Urinary bladder (tissue), 4 donors: ENCODE measurements around the gene IQSEC1. TPM values are rescaled to one million over a fixed set of nuclear protein-coding genes. Genes with fewer than 3 reads are reported as not detected.

Source experiments
- DNase-seq: peaks from one replicate; pipeline ENCODE4 v3.0.0-alpha.2; 2015; ENCODE audit errors: extremely low spot score
- H3K27ac ChIP-seq: one replicate; pipeline ENCODE4 v1.5.1; 2013; ENCODE audit warnings: low read depth, mild to moderate bottlenecking, moderate library complexity
- H3K36me3 ChIP-seq: one replicate; pipeline ENCODE4 v1.6.1; 2013; ENCODE audit warnings: mild to moderate bottlenecking, moderate library complexity; ENCODE audit not compliant: insufficient read depth
- H3K4me1 ChIP-seq: one replicate; pipeline ENCODE4 v1.6.1; 2013; ENCODE audit warnings: mild to moderate bottlenecking, moderate library complexity; ENCODE audit not compliant: insufficient read depth
- H3K4me3 ChIP-seq: one replicate; pipeline ENCODE4 v1.5.1; 2013; ENCODE audit warnings: low read depth, low read length
- WGBS: extraction: QIAGEN DNeasy Blood & Tissue Kit; methylation state at CpG from one replicate; pipeline ENCODE4 v1.1.7; 2013; 5-methylcytosine and 5-hydroxymethylcytosine counted together
- polyA plus RNA-seq: library from polyadenylated mRNA; stranded (reverse); fragments of 200-250 nt; gene quantifications from one replicate; pipeline ENCODE4 v1.2.3, GENCODE V29; 2013
- total RNA-seq: library from RNA; depleted of rRNA; stranded (reverse); fragments of >200 nt; gene quantifications from one replicate; pipeline ENCODE4 v1.2.3, GENCODE V29; 2014
- donor health status: healthy with polysubstance abuse.
- donor health status: healthy.

The IQSEC1 gene
- total and polyA plus RNA-seq, 2 donors: 24.4 to 27.8 TPM

DNA sequence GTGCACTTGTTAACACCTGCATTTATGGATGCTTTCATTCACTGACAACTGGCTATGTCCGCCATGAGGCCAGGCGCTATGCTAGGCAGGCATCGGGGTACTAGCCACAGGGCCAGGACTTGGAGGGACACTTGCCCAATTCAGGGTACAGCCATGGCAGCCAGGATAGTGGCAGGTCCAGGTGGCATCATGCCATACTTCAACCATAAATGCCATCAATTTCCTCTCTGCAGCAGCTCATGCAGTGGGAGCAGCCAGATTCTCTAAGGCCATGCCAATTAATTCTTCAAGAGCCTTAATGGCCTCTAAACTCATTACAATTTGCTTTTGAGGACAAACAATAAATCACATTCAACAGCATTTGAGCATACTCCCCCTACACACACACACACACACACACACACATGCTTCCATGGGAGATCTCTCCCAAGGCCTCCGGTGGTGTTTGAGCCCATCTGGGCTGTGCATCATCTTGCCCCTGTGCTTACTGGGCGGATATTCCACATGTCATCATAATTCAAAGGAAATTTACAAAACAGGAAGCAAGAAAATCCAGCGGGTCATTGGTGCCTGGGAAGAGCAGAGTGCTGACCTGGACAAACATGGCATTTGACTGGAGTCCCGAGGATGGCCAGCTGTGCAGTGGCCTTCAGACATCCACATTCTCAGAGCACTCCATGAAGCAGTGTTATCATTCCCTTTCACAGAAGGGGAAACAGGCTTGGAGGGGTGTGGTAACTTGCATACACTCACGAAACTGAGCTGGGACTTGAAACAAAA is 109.1 kb downstream of the IQSEC1 start:
- Histone ChIP-seq H3K4me3 (no peak overlapping the region), H3K27ac (no peak overlapping the region), H3K4me1 (no peaks in the 10 kb centered on the region), H3K36me3 (no peaks in the 10 kb centered on the region)
- 63% methylated on average over 8 of the region's 8 CpGs for WGBS
- peak; percentile 31 for DNase-seq

DNA sequence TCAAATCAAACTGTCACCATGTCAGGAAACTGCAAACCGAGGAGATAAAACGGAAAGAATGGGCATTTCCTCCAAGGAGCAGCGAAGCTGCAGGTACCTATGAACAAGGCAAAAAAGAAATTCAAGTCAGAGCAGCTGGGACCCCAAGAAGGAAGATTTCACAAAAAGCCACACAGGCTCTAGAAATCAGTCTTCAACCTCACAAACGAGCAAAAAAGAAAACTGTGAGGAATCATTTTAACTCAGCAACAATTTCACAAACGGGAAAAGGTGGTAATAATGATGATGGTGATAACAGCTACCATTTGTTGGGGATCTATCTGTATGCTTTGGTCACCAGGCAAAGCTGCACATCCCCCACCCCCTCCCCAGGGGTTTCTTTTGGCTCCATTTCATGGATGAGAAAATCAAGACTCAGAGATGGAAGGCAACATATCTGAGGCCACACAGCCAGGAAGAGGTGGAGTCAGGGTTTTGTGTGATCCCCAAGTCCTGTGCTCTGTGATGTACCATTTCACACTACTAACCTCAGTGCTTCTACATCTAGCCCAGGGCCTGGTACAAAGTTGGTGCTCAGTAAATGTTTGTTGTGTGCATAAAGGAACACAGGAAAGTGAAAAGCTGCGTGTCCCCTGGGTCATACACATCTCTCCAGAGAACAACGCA is 109.9 kb downstream of the IQSEC1 start:
- no peak for DNase-seq
- H3K4me1 ChIP-seq: no peaks in the 10 kb centered on the region
- H3K27ac ChIP-seq: no peak overlapping the region
- no peak overlapping the region for H3K4me3 ChIP-seq
- 74% methylated on average over 7 of the region's 7 CpGs for WGBS
- no peaks in the 10 kb centered on the region for H3K36me3 ChIP-seq

DNA sequence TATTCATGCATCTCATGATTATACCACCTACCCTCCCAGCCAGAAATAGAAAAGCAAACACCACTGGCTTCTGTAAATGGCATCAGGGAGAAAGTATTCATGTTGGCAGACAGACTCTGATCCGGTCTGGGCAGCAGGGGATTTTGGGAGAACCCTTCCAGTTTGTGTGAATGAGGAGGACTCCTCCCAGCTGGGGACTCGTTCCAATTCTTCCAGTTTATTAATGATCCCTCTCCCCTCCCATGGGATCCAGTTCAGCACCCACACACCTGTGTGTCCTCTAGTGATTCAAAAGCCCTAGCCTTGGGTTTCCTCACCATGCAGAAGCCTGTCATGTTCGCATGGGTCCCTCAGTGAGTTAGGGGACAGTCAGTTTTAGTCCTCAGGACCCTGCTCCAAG is 110.9 kb downstream of the IQSEC1 start:
- WGBS: 63% methylated on average over 3 of the region's 3 CpGs
- H3K4me1 ChIP-seq: no peaks in the 10 kb centered on the region
- no peak overlapping the region for H3K4me3 ChIP-seq
- H3K27ac ChIP-seq: no peak overlapping the region
- no peak for DNase-seq
- no peaks in the 10 kb centered on the region for H3K36me3 ChIP-seq

DNA sequence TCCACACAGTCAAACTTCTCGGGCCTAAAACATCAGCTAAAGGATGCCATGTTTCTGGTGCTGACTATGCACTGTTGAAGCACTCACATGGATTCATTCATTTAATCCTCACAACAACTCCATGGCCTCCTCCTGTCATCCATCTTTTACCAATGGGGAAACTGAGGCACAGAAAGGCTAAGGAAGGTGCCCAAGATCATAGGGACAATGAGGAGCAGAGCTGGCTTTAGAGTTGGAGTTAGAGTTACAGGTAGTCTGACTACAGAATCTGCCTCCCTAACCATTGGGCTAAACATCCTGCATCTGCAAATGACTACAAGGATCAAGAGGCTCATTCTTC is 111.6 kb downstream of the IQSEC1 start:
- H3K36me3 ChIP-seq: no peaks in the 10 kb centered on the region
- DNase-seq: no peak
- H3K27ac ChIP-seq: no peak overlapping the region
- H3K4me3 ChIP-seq: no peak overlapping the region
- WGBS: 83% methylated on average over 1 of the region's 1 CpG
- H3K4me1 ChIP-seq: no peaks in the 10 kb centered on the region

DNA sequence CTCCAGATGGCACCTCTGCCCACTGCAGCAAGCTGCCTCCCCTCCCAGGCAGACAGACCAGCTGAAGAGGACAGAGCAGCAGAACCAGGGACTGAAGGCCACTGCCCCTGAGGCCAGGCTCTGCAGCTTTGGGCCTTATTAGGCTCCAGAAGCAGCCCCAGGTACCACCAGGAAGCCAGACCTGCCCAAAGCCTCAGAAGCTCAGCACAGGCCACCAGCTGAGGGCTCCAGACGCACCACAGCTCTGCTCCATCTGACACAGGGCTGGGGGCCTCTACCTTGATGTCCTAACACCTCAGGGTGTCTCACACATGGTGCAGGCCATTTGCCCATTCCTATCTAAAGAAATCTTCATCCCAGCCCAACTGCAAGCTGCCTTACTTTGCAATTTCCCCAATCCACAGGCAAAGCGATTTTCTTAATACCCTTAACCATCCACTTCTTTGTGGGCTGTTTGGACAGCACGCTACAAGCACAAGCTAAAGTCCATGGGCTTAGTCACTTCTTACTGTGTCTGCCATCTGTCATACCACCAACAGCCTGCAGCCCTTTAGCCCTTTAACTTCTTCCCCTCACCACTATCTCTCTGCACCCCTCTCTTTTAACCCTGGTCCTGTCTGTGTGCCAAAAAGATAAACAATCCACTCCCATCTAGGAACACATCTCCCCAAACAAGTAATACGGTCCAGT is 112.1 kb downstream of the IQSEC1 start:
- no peak overlapping the region for H3K27ac ChIP-seq
- H3K36me3 ChIP-seq: no peaks in the 10 kb centered on the region
- WGBS: 76% methylated on average over 4 of the region's 4 CpGs

DNA sequence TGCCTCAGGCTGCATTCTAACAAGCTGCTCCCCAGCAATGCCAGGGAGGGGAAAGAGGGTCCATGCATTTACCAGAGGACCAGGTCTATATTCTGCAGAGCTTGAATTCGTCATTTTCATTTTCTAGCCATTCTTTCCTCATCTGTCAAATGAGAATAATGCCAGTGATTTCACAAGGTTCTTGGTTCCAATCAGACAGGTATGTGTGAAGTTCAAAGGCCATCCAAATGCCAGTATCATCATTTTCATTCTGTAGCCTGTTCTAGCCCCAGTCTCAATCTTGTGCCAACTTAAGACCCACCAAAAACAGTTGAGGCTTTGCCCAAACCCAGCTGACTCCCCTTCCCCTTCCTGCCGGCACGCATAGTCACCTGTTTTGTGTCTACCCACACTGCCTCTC is 112.7 kb downstream of the IQSEC1 start:
- 87% methylated on average over 3 of the region's 3 CpGs for WGBS
- no peak for DNase-seq
- H3K36me3 ChIP-seq: no peaks in the 10 kb centered on the region
- no peak overlapping the region for H3K27ac ChIP-seq
- H3K4me3 ChIP-seq: no peak overlapping the region
- H3K4me1 ChIP-seq: no peaks in the 10 kb centered on the region

More for the DNA sequence above, 112.1 kb downstream of the IQSEC1 start:
- no peaks in the 10 kb centered on the region for H3K4me1 ChIP-seq
- no peak overlapping the region for H3K4me3 ChIP-seq
- no peak for DNase-seq

DNA sequence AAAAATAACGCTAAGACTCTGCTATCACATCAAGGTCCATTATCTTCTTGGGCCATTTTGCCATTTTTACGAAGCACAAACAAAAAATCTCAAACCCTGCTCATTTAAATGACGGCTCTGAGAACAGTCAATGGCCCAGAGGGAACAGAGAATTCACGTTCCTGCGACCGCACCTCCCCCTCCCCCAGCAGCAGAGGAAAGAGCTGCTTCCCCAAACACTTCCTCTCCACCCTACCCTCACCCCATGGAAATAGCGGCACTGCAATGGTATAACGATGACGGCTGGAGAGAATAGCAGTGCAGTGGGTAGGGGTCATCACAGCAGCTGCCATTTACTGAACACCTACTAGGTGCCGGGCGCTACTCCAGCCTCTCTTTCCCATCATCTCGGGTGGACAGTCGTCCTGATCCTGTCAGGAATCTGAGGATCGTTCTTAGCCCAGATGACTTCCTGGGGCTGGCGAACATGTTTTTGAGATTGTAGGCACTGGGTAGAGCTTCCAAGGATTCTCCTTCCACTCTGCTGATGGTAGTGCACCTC is 113.3 kb downstream of the IQSEC1 start:
- 53% methylated on average over 15 of the region's 15 CpGs for WGBS
- Histone ChIP-seq H3K27ac (no peak overlapping the region), H3K4me3 (no peak overlapping the region), H3K36me3 (no peaks in the 10 kb centered on the region), H3K4me1 (no peaks in the 10 kb centered on the region)
- DNase-seq: no peak

DNA sequence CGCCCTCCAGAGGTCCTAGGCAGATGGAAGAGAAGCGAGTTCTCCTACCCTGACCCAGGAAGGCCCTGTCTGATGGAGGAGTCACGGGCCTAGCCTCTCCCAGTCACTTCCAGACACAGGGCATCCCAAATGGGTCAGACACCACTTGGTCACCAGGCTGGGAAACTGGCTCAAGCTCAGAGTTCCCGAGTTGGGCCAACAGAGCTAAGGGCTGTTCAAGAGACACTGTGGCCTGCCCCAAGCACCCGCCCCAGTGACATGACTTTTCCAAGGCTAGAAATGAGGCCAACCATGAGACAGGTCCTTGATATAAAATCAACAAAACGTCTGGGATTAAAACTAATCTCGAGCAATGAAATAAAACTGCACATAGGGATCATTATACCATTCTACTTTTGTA is 113.8 kb downstream of the IQSEC1 start:
- no peaks in the 10 kb centered on the region for H3K4me1 ChIP-seq
- no peak for DNase-seq
- no peak overlapping the region for H3K4me3 ChIP-seq

DNA sequence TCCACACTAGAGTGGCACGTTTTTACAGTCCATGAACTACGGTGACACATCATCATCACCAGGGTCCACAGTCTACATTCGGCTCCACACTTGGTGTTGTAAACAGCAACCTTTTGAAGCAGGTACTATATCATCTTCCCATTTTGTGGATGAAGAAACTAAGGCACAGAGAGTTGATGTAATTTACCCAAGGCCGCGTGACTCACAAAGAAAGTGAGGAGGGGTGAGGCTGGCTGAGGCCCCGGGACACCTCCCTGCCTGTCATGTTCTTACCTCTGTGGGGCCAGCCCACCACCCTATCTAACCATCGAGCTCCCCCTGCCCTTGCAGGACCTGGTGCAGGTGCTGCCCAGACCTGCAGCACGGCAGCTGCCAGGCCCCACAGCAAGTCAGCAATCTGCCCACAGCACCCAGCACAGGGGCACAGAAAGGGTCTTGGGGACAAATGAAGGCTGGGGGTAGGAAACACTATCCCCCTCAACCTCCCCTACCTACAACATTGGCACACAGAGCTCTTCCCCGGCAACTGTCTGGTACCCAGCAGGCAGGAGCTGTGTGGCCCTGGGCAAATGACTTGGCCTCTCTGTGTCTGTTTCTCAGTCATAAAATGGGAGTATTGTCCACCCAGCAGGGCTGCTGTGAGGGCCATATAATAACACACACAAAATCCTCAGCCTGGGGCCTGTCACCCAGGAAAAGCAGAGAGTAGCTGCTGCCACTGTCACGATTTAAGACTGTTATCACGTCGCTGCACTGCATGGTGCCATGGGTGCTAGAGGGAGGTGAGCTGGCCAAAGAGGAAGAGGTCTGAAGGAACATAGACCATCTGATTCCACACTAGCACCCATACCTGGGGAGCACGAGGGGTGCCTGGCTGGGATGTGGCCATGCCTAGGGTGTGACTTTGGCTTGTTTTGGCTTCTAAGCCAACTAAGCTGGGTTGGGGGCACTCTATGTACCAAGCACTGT is 115.1 kb downstream of the IQSEC1 start:
- 94% methylated on average over 13 of the region's 13 CpGs for WGBS
- Histone ChIP-seq H3K4me3 (no peak overlapping the region), H3K36me3 (no peaks in the 10 kb centered on the region), H3K4me1 (no peaks in the 10 kb centered on the region), H3K27ac (no peak overlapping the region)
- DNase-seq: no peak

More for the DNA sequence above, 113.8 kb downstream of the IQSEC1 start:
- Histone ChIP-seq H3K36me3 (no peaks in the 10 kb centered on the region), H3K27ac (no peak overlapping the region)
- WGBS: 60% methylated on average over 7 of the region's 7 CpGs

DNA sequence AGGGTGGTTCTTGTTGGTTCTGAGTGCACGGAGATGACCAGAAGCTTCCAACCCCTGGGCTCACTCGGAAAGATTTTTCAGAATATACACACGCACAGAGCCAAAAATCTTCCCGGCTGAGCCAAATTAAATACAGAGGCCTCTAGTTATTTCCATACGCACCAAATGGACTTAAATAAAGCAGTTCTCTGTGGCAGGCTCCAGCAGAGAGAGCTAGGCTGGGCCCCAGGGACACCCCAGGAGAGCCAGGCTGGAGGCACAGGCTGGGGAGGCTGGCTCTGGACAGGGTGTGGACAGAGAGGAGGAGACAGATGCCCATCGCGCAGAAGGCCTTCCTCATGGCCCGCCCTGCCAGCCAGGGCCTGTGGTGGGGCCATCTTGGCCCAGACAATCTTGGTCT is 115.9 kb downstream of the IQSEC1 start:
- WGBS: 47% methylated on average over 8 of the region's 8 CpGs
- no peaks in the 10 kb centered on the region for H3K4me1 ChIP-seq
- no peak overlapping the region for H3K27ac ChIP-seq
- H3K36me3 ChIP-seq: no peaks in the 10 kb centered on the region
- DNase-seq: no peak
- no peak overlapping the region for H3K4me3 ChIP-seq

DNA sequence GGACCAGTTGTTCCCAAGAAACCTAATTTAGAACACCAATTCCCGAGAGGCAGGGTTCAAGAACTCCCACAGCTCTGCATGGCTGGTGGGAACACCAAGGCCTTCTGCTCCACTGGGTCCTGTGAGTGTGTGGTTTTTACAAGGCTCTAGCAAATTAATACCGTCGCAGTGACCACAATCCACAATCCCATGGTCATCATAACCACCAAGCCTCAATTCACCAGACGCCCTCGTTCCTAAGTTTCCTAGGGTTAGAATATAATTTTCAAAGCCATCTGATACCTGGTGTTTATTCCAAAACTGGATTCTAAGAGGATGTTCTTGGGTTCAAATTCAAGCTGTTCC is 116.9 kb downstream of the IQSEC1 start:
- no peak overlapping the region for H3K27ac ChIP-seq
- H3K36me3 ChIP-seq: no peaks in the 10 kb centered on the region
- H3K4me1 ChIP-seq: no peaks in the 10 kb centered on the region
- no peak for DNase-seq
- H3K4me3 ChIP-seq: no peak overlapping the region
- WGBS: 88% methylated on average over 5 of the region's 5 CpGs

DNA sequence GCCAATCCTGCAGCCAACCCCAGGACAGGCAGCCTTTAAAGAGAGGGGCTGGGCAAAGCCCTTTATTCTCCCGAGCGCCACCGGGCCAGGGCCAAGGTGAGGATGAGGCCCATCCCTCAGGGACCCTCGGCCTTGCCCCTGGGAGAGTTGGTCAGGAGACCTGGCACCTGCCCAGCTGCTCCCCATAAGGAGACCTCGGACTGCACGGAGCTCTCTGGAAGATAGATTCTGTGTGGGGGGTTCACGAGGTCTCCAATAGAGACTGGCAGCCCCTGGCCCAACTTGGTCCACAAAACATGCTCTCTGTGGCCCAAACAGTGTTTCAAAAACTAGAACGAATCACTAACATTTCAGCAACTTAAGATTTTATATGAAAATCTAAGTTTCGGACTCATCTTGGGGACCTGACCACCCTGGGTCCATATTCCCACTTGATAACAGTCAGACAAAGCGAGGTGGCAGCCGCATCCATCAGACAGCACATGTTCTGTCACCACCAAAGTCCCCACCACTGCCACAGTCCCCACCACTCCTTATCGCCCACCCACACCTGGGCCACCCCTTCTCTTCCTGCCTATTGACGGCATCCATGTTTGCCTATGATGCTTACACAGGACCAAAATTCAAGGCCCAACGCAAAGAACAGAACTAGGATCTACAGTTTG is 117.4 kb downstream of the IQSEC1 start:
- Histone ChIP-seq H3K4me1 (no peaks in the 10 kb centered on the region), H3K4me3 (no peak overlapping the region), H3K27ac (no peak overlapping the region), H3K36me3 (no peaks in the 10 kb centered on the region)
- WGBS: 87% methylated on average over 14 of the region's 14 CpGs
- DNase-seq: no peak
